Osteoblast (primary cell): ENCODE measurements around the gene PRDM5. TPM values are rescaled to one million over a fixed set of nuclear protein-coding genes. Genes with fewer than 3 reads are reported as not detected.

Experiments
- DNase-seq: peaks from one replicate; pipeline ENCODE4 v3.0.0; 2011; ENCODE audit warnings: low spot score, mixed read lengths; ENCODE audit not compliant: insufficient read length; ENCODE audit errors: missing footprints
- H2AFZ ChIP-seq: 2 replicates; pipeline ENCODE4 v1.6.0; 2011; ENCODE audit warnings: mild to moderate bottlenecking, low read length
- H3K27ac ChIP-seq: 2 replicates; pipeline ENCODE4 v1.5.1; 2011; ENCODE audit warnings: mild to moderate bottlenecking, low read depth, low read length, moderate library complexity
- H3K27me3 ChIP-seq: 2 replicates; pipeline ENCODE4 v1.6.0; 2012; ENCODE audit warnings: mild to moderate bottlenecking, control low read depth, inconsistent platforms, low read length, moderate library complexity; ENCODE audit not compliant: insufficient read depth
- H3K36me3 ChIP-seq: 2 replicates; pipeline ENCODE4 v1.5.1; 2011; ENCODE audit warnings: mild to moderate bottlenecking, low read length, control low read depth, moderate library complexity; ENCODE audit not compliant: insufficient read depth
- H3K4me1 ChIP-seq: 2 replicates; pipeline ENCODE4 v1.5.1; 2011; ENCODE audit warnings: mild to moderate bottlenecking, low read length, control low read depth, moderate library complexity; ENCODE audit not compliant: insufficient read depth
- H3K4me2 ChIP-seq: 2 replicates; pipeline ENCODE4 v1.6.0; 2011; ENCODE audit warnings: mild to moderate bottlenecking, low read length; ENCODE audit not compliant: insufficient read depth
- H3K4me3 ChIP-seq: fragments of 200-600 bp; sonication (generic); 3 replicates; pipeline ENCODE4 v1.5.1; 2012; ENCODE audit warnings: mild to moderate bottlenecking, low read length, inconsistent platforms; ENCODE audit not compliant: insufficient read depth
- H3K79me2 ChIP-seq: 2 replicates; pipeline ENCODE4 v1.6.0; 2012; ENCODE audit warnings: mild to moderate bottlenecking, low read length, control low read depth, inconsistent platforms; ENCODE audit not compliant: insufficient read depth
- H3K9me3 ChIP-seq: 2 replicates; pipeline ENCODE4 v1.5.1; 2011; ENCODE audit warnings: low read depth, low read length, control low read depth
- H4K20me1 ChIP-seq: 2 replicates; pipeline ENCODE4 v1.6.0; 2012; ENCODE audit warnings: mild to moderate bottlenecking, low read length, control low read depth; ENCODE audit not compliant: insufficient read depth
- total RNA-seq: library from RNA; depleted of rRNA; stranded (reverse); fragments of >200 nt; gene quantifications from 2 replicates; pipeline ENCODE4 v1.2.3, GENCODE V29; 2012
- TF ChIP-seq, protein P1 (sequence below): IDR thresholded peaks from 2 replicates; pipeline ENCODE4 v1.5.1; 2011; ENCODE audit warnings: mild to moderate bottlenecking, low read depth, low read length, moderate library complexity; ENCODE audit errors: extremely low read depth

PRDM5 gene
- total RNA-seq, 1 donor = 39.4 TPM

DNA sequence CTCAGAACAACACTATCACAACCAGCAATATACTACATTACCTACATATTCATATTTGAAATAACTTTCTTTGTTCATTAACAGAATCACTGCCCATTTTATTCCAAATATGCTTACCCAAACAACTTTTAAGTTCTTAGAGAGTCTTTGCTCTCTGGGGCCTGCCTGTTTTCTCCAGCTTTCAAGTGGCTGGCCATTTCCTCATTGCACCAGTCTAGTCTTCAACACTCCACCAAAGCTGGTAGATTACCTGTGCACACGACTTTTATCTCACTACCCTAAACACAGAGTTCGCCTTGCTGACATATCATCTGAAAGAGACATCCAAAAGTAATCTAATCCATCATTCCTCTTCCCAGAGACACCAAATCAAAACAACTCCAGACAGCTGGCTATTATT lies 66.2 kb downstream of the PRDM5 start:
- no peaks in the 10 kb centered on the region for H3K36me3 ChIP-seq
- no peaks in the 10 kb centered on the region for H3K79me2 ChIP-seq
- H3K9me3 ChIP-seq = no peaks in the 10 kb centered on the region
- no peak overlapping the region for H3K4me3 ChIP-seq
- no peak overlapping the region for H2AFZ ChIP-seq
- H3K27ac ChIP-seq = no peak overlapping the region
- peaks cover 16% of the 10 kb centered on the region for H3K4me1 ChIP-seq
- H3K27me3 ChIP-seq = no peaks in the 10 kb centered on the region
- DNase-seq = no peak
- H4K20me1 ChIP-seq = no peaks in the 10 kb centered on the region
- TF ChIP-seq, protein P1, sequence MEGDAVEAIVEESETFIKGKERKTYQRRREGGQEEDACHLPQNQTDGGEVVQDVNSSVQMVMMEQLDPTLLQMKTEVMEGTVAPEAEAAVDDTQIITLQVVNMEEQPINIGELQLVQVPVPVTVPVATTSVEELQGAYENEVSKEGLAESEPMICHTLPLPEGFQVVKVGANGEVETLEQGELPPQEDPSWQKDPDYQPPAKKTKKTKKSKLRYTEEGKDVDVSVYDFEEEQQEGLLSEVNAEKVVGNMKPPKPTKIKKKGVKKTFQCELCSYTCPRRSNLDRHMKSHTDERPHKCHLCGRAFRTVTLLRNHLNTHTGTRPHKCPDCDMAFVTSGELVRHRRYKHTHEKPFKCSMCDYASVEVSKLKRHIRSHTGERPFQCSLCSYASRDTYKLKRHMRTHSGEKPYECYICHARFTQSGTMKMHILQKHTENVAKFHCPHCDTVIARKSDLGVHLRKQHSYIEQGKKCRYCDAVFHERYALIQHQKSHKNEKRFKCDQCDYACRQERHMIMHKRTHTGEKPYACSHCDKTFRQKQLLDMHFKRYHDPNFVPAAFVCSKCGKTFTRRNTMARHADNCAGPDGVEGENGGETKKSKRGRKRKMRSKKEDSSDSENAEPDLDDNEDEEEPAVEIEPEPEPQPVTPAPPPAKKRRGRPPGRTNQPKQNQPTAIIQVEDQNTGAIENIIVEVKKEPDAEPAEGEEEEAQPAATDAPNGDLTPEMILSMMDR = no peak
- H3K4me2 ChIP-seq = no peak overlapping the region

DNA sequence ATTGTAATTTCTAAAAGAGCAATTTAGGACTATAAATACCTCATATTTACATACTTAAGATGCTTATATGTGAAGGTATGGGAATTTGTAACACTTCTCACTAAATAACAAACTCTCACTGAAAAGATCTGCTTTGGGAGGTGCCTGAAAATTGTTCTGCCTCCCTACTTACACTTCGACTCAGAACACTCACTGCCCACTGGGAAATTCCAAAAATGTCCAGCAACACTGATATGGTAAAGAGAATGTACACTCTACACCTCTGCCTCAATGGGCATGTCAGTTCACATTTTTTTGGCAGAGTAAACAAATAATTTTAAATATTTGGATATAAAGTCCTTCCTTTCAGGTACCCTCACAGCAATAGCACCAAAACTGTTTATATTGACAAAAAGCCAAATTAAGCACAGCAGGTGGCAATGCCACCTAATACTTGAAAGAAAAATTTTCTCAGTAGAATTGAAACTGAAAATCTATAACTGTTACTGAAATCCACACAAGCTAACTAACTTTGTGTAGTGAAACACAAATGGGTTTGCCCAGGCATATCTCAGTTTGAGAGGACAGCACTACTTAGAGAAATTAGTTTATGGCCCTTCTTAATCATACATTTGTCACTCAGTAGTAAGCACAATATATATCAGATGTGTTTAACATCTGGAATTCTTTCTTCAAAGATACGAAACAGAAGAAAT lies 67.1 kb downstream of the PRDM5 start:
- H4K20me1 ChIP-seq = no peaks in the 10 kb centered on the region
- H2AFZ ChIP-seq = no peak overlapping the region
- no peak overlapping the region for H3K4me3 ChIP-seq
- TF ChIP-seq, protein P1 = no peak
- H3K27ac ChIP-seq = no peak overlapping the region
- no peak overlapping the region for H3K4me2 ChIP-seq
- H3K4me1 ChIP-seq = peaks cover 17% of the 10 kb centered on the region
- no peaks in the 10 kb centered on the region for H3K9me3 ChIP-seq
- H3K79me2 ChIP-seq = no peaks in the 10 kb centered on the region
- H3K27me3 ChIP-seq = no peaks in the 10 kb centered on the region
- H3K36me3 ChIP-seq = no peaks in the 10 kb centered on the region
- no peak for DNase-seq

DNA sequence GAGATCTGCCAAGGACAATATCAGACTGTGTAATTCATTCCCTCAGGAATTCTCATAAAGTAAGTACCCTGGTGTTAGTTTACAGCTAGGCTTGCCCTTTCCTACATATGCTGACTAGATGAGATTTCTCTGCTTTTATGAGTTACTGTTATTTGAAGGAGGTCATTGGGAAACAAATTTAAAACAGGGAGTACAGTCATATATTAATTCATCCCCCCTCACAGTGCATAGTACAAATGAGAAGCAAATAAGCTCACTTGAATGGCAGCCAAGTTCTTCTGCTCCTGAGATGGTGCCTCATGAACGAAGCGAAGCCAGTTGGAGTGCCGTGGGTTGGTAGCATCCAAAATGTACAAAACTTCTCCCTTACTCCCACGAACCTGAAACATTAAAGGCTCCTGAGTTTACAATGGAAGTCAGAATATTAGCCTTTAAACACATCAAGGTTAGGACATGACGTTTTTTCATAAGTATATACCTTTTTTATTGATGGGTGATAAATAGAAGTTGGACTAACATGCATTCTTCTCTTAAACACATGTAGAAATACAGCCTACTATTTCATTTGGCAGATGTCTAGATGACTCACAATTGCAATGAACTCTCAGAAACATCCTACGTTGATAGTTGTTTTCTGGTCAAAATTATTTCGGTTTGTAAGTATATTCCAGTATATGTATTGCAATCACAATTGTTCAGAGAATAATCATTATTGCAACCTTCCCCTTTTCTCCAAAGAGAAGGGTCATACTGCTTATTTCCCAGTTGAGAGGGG lies 69.2 kb downstream of the PRDM5 start:
- Histone ChIP-seq H3K9me3 (no peaks in the 10 kb centered on the region), H3K4me1 (peaks cover 36% of the 10 kb centered on the region), H3K27me3 (no peaks in the 10 kb centered on the region), H4K20me1 (no peaks in the 10 kb centered on the region), H2AFZ (no peak overlapping the region), H3K4me2 (peak overlapping the region; percentile 59), H3K36me3 (no peaks in the 10 kb centered on the region), H3K79me2 (no peaks in the 10 kb centered on the region), H3K4me3 (peak overlapping the region; percentile 44), H3K27ac (peak overlapping the region; percentile 13)
- TF ChIP-seq, protein P1 = no peak
- no peak for DNase-seq

DNA sequence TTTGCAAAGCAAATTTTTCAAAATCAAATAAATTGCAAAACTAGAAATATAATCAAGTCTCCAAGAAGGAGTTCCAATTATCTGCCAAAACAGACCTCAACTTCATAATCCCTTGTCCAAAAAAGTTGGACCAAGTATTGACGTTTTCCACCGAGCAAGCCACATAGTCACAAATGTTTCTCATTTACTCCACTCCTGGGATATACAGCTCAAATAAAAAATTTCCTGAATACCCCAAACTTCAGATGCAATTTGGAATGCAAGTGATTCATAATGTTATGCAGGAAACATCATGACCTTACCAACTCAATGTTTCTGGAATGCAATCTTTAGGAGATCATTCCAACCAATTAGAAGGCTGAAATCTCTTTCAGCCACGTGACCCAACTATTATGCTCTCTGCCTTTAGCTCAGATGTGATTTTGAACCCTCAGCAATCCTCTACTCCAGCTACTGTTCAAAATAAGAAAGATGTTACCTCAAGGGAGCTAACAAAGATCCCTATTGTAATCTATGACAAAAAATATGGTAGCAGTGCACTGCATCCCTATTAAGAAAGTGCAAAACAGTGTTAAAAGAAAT lies 72.4 kb downstream of the PRDM5 start:
- H2AFZ ChIP-seq = no peak overlapping the region
- H3K9me3 ChIP-seq = no peaks in the 10 kb centered on the region
- H3K36me3 ChIP-seq = peaks cover 5% of the 10 kb centered on the region
- no peak for DNase-seq
- H3K27ac ChIP-seq = peak overlapping the region; percentile 51
- H3K4me1 ChIP-seq = peaks cover 36% of the 10 kb centered on the region
- no peaks in the 10 kb centered on the region for H3K79me2 ChIP-seq
- H3K27me3 ChIP-seq = no peaks in the 10 kb centered on the region
- H4K20me1 ChIP-seq = no peaks in the 10 kb centered on the region
- H3K4me2 ChIP-seq = peak overlapping the region; percentile 59
- peak overlapping the region; percentile 24 for H3K4me3 ChIP-seq
- TF ChIP-seq, protein P1 = no peak
